Keratinocyte (primary cell): ENCODE measurements around the gene C19orf73. TPM values are rescaled to one million over a fixed set of nuclear protein-coding genes. Genes with fewer than 3 reads are reported as not detected.

ENCODE experiments used
- DNase-seq: peaks from one replicate; pipeline ENCODE4 v3.0.0-alpha.2; 2011; ENCODE audit warnings: low read depth, missing footprints, low spot score
- FAIRE-seq: peaks from 2 replicates; lab custom pipeline; 2011; peaks lifted over from hg19 to GRCh38; lab: Jason Lieb, UNC
- H2AFZ ChIP-seq: 2 replicates; pipeline ENCODE4 v1.6.0; 2012; ENCODE audit warnings: low read length, control low read depth, inconsistent platforms; ENCODE audit not compliant: control insufficient read depth
- H3K27ac ChIP-seq: 2 replicates; pipeline ENCODE4 v1.5.1; 2011; ENCODE audit warnings: low read length; ENCODE audit not compliant: control insufficient read depth, insufficient read depth
- H3K27me3 ChIP-seq: 3 replicates; pipeline ENCODE4 v1.6.0; 2011; ENCODE audit warnings: low read length; ENCODE audit not compliant: control insufficient read depth, insufficient read depth; ENCODE audit errors: extremely low read depth
- H3K36me3 ChIP-seq, 2 experiments: 2 replicates in 1 of 2; 3 replicates in 1 of 2; pipeline ENCODE4 v1.5.1; 2011; ENCODE audit warnings: low read length in 2 of 2, mild to moderate bottlenecking in 1 of 2; ENCODE audit not compliant: control insufficient read depth in 2 of 2, insufficient read depth in 2 of 2; ENCODE audit errors: extremely low read depth in 1 of 2
- H3K4me1 ChIP-seq: 3 replicates; pipeline ENCODE4 v1.5.1; 2011; ENCODE audit warnings: low read length; ENCODE audit not compliant: control insufficient read depth, insufficient read depth; ENCODE audit errors: extremely low read depth
- H3K4me2 ChIP-seq: 3 replicates; pipeline ENCODE4 v1.6.0; 2011; ENCODE audit warnings: low read depth, low read length; ENCODE audit not compliant: control insufficient read depth, insufficient read depth; ENCODE audit errors: extremely low read depth
- H3K4me3 ChIP-seq, 3 experiments: fragments of 200-600 bp in 1 of 3; sonication (generic) in 1 of 3; 2 replicates in 2 of 3; 3 replicates in 1 of 3; pipeline ENCODE4 v1.5.1; 2011 to 2016; ENCODE audit warnings: low read length in 3 of 3, mild to moderate bottlenecking in 3 of 3, control low read depth in 2 of 3, inconsistent platforms in 1 of 3, low read depth in 1 of 3, mixed read lengths in 1 of 3, mixed run types in 1 of 3, moderate library complexity in 1 of 3; ENCODE audit not compliant: control insufficient read depth in 2 of 3, insufficient read depth in 2 of 3; ENCODE audit errors: extremely low read depth in 1 of 3
- H3K79me2 ChIP-seq: 2 replicates; pipeline ENCODE4 v1.6.0; 2012; ENCODE audit warnings: low read length; ENCODE audit not compliant: control insufficient read depth, insufficient read depth
- H3K9ac ChIP-seq: 3 replicates; pipeline ENCODE4 v1.6.0; 2011; ENCODE audit warnings: low read length; ENCODE audit not compliant: control insufficient read depth, insufficient read depth; ENCODE audit errors: extremely low read depth
- H3K9me1 ChIP-seq: 3 replicates; pipeline ENCODE4 v1.6.0; 2011; ENCODE audit warnings: low read length; ENCODE audit not compliant: control insufficient read depth, insufficient read depth; ENCODE audit errors: extremely low read depth
- H3K9me3 ChIP-seq: 2 replicates; pipeline ENCODE4 v1.5.1; 2012; ENCODE audit warnings: low read depth, low read length; ENCODE audit not compliant: control insufficient read depth
- H4K20me1 ChIP-seq: 3 replicates; pipeline ENCODE4 v1.6.0; 2011; ENCODE audit warnings: low read length; ENCODE audit not compliant: control insufficient read depth, insufficient read depth; ENCODE audit errors: extremely low read depth
- CTCF ChIP-seq, 3 experiments: IDR thresholded peaks in 1 of 3; conservative IDR thresholded peaks in 1 of 3; optimal IDR thresholded peaks in 1 of 3; 2 replicates in 2 of 3; 3 replicates in 1 of 3; pipeline versions ENCODE3 to v1.5.1; 2011; ENCODE audit warnings: low read length in 3 of 3, mild to moderate bottlenecking in 3 of 3, moderate library complexity in 2 of 3, control low read depth in 1 of 3, inconsistent platforms in 1 of 3; ENCODE audit not compliant: insufficient read depth in 2 of 3; ENCODE audit errors: extremely low read depth in 1 of 3
- EZH2 ChIP-seq: IDR thresholded peaks from one replicate; pipeline ENCODE4 v1.6.1; 2012; ENCODE audit warnings: inconsistent platforms, mild to moderate bottlenecking, low read length, moderate library complexity
- dilution Hi-C: fragments of 300-500 bp; cut with MboI; formaldehyde crosslinking; loops from one replicate; pipeline ENCODE4 v1.7.0; 2020; ENCODE audit warnings: low sequenced_read_pairs; ENCODE audit not compliant: extremely low pct_ligation_motif_present
- polyA plus RNA-seq, 5 experiments: library from polyadenylated mRNA; depleted of rRNA in 3 of 5; stranded (reverse) in 3 of 5; stranded (forward) in 1 of 5; unstranded in 1 of 5; fragments of >200 nt; gene quantifications; 1 replicate in 1 of 5; 2 replicates in 3 of 5; 3 replicates in 1 of 5; pipeline versions ENCODE4 v1.2.1 to v1.2.3, GENCODE V29; 2011 to 2012; ENCODE audit warnings: missing spikeins in 2 of 5, low read depth in 1 of 5, low replicate concordance in 1 of 5

Gene C19orf73
- polyA plus RNA-seq, 1 donor (not counting 4 experiments of a cell fraction or from before 2014, with no cell fraction given), result 0.71 TPM

GRCh38 chr19:49120868-49121267 lies 1.9 kb upstream of the C19orf73 start:
- Histone ChIP-seq H2AFZ (no peak overlapping the region), H3K27me3 (no peaks in the 10 kb centered on the region), H3K4me2 (peak overlapping the region; percentile 88), H3K9ac (no peak overlapping the region), H4K20me1 (no peaks in the 10 kb centered on the region), H3K9me3 (no peaks in the 10 kb centered on the region), H3K27ac (no peak overlapping the region), H3K36me3 (no peaks in the 10 kb centered on the region), H3K4me3 (no peak overlapping the region), H3K9me1 (no peaks in the 10 kb centered on the region), H3K79me2 (no peaks in the 10 kb centered on the region), H3K4me1 (peaks cover 16% of the 10 kb centered on the region)
- TF ChIP-seq CTCF (optimal IDR thresholded peaks at IDR 0.05 in 1 of 3, IDR thresholded peaks at IDR 0.05 in 1 of 3, conservative IDR thresholded peaks at IDR 0.05 in 1 of 3; ENCODE audit: extremely low read depth in 1 of 3, insufficient read depth in 2 of 3, low read length in 3 of 3), result no peak
- no peak for TF ChIP-seq EZH2
- no peak for DNase-seq
- dilution Hi-C loops, result no loop called here
- no peak for FAIRE-seq

- DNase-seq (no peak), FAIRE-seq (no peak)
- no peaks in the 10 kb centered on the region for H3K36me3 ChIP-seq
- peak overlapping the region; percentile 55 to 85 (median 68) for H3K4me3 ChIP-seq
- no peaks in the 10 kb centered on the region for H4K20me1 ChIP-seq
- dilution Hi-C loops, result no loop called here
- H3K27me3 ChIP-seq, result no peaks in the 10 kb centered on the region
- H3K79me2 ChIP-seq, result no peaks in the 10 kb centered on the region
- no peaks in the 10 kb centered on the region for H3K9me1 ChIP-seq
- TF ChIP-seq CTCF (optimal IDR thresholded peaks at IDR 0.05 in 1 of 3, IDR thresholded peaks at IDR 0.05 in 1 of 3, conservative IDR thresholded peaks at IDR 0.05 in 1 of 3; ENCODE audit: extremely low read depth in 1 of 3, insufficient read depth in 2 of 3, low read length in 3 of 3), result no peak
- TF ChIP-seq EZH2, result no peak
- no peak overlapping the region for H3K27ac ChIP-seq
- peaks cover 16% of the 10 kb centered on the region for H3K4me1 ChIP-seq
- no peaks in the 10 kb centered on the region for H3K9me3 ChIP-seq
- no peak overlapping the region for H3K9ac ChIP-seq
- H2AFZ ChIP-seq, result no peak overlapping the region
- peak overlapping the region; percentile 88 for H3K4me2 ChIP-seq
Observed at GRCh38 chr19:49120325-49120683, 1.4 kb upstream of the C19orf73 start.
